Stimulated activated CD8-positive, alpha-beta memory T cell treated with anti-CD3 and anti-CD28 coated beads, Interleukin-4, amount 100 ng/mL, for 1 hour (primary cell): ENCODE measurements around the gene CFAP221.

Experiments
- DNase-seq, 2 donors: peaks; one replicate each; pipeline ENCODE4 v3.0.0-alpha.2; 2020; ENCODE audit warnings: low read depth in 2 of 2, low spot score in 1 of 2

The CFAP221 gene

GRCh38 chr2:119678021-119678656 lies 133.9 kb downstream of the CFAP221 start:
- no peak for DNase-seq

GRCh38 chr2:119679526-119679837 lies 135.2 kb downstream of the CFAP221 start:
- DNase-seq: no peak

- no peak for DNase-seq
These were observed 135.6 kb downstream of the CFAP221 start for GRCh38 chr2:119679846-119680245.

- DNase-seq: no peak
These were observed 136.4 kb downstream of the CFAP221 start for GRCh38 chr2:119680457-119681202.

GRCh38 chr2:119681203-119681867 lies 137.1 kb downstream of the CFAP221 start:
- no peak for DNase-seq

GRCh38 chr2:119681868-119682220 lies 137.6 kb downstream of the CFAP221 start:
- no peak for DNase-seq

GRCh38 chr2:119682578-119682977 lies 138.3 kb downstream of the CFAP221 start:
- no peak for DNase-seq

- DNase-seq: no peak
These were observed 138.9 kb downstream of the CFAP221 start for GRCh38 chr2:119683074-119683712.

GRCh38 chr2:119683713-119684443 lies 139.6 kb downstream of the CFAP221 start:
- DNase-seq: no peak

GRCh38 chr2:119684518-119684917 lies 140.3 kb downstream of the CFAP221 start:
- DNase-seq: no peak

GRCh38 chr2:119688616-119689015 lies 144.4 kb downstream of the CFAP221 start:
- DNase-seq: no peak

- DNase-seq: no peak
These were observed 145.0 kb downstream of the CFAP221 start for GRCh38 chr2:119689218-119689617.

GRCh38 chr2:119691189-119691588 lies 146.9 kb downstream of the CFAP221 start:
- no peak for DNase-seq

GRCh38 chr2:119691651-119692245 lies 147.5 kb downstream of the CFAP221 start:
- DNase-seq: no peak

GRCh38 chr2:119692310-119692709 lies 148.1 kb downstream of the CFAP221 start:
- DNase-seq: no peak

GRCh38 chr2:119692954-119693353 lies 148.7 kb downstream of the CFAP221 start:
- DNase-seq: no peak

GRCh38 chr2:119693567-119693966 lies 149.3 kb downstream of the CFAP221 start:
- DNase-seq: no peak

GRCh38 chr2:119693967-119694366 lies 149.7 kb downstream of the CFAP221 start:
- DNase-seq: no peak

- no peak for DNase-seq
These were observed 150.2 kb downstream of the CFAP221 start for GRCh38 chr2:119694470-119694844.

- DNase-seq: no peak
These were observed 150.7 kb downstream of the CFAP221 start for GRCh38 chr2:119694845-119695521.
